Hepatocyte (in vitro differentiated cells): Measurements from ENCODE around the gene SGO2. TPM values are rescaled to one million over a fixed set of nuclear protein-coding genes. Genes with fewer than 3 reads are reported as not detected.

Experiments used
- DNase-seq: peaks from one replicate; pipeline ENCODE4 v3.0.0-alpha.2; 2016; ENCODE audit warnings: low spot score
- H2AFZ ChIP-seq: fragments of 200-600 bp; sonication (generic); 2 replicates; pipeline ENCODE4 v1.6.0; 2016; ENCODE audit warnings: antibody characterized with exemption, mild to moderate bottlenecking
- H3K27ac ChIP-seq: fragments of 200-600 bp; sonication (generic); 2 replicates; pipeline ENCODE4 v1.5.1; 2016; ENCODE audit warnings: mild to moderate bottlenecking
- H3K27me3 ChIP-seq: fragments of 200-600 bp; sonication (generic); 2 replicates; pipeline ENCODE4 v1.6.1; 2016
- H3K36me3 ChIP-seq: fragments of 200-600 bp; sonication (generic); replicated peaks from 2 replicates; pipeline ENCODE4 v1.5.1; 2016; ENCODE audit warnings: low read depth; ENCODE audit not compliant: insufficient read depth
- H3K4me1 ChIP-seq: fragments of 200-600 bp; sonication (generic); 2 replicates; pipeline ENCODE4 v1.5.1; 2016; ENCODE audit warnings: mild to moderate bottlenecking, moderate library complexity; ENCODE audit not compliant: insufficient read depth
- H3K4me2 ChIP-seq: fragments of 200-600 bp; sonication (generic); 2 replicates; pipeline ENCODE4 v1.6.0; 2016
- H3K4me3 ChIP-seq: fragments of 200-600 bp; sonication (generic); 2 replicates; pipeline ENCODE4 v1.5.1; 2016; ENCODE audit warnings: mild to moderate bottlenecking
- H3K79me2 ChIP-seq: fragments of 200-600 bp; sonication (generic); 2 replicates; pipeline ENCODE4 v1.6.0; 2017; ENCODE audit warnings: mild to moderate bottlenecking
- H3K9me2 ChIP-seq: fragments of 200-600 bp; sonication (generic); replicated peaks from 2 replicates; pipeline ENCODE4 v1.6.0; 2017; ENCODE audit warnings: mild to moderate bottlenecking; ENCODE audit not compliant: insufficient read depth
- H3K9me3 ChIP-seq: fragments of 200-600 bp; sonication (generic); 2 replicates; pipeline ENCODE4 v1.5.1; 2016; ENCODE audit warnings: low read depth, mild to moderate bottlenecking
- H4K20me1 ChIP-seq: fragments of 200-600 bp; sonication (generic); 2 replicates; pipeline ENCODE4 v1.6.0; 2016; ENCODE audit warnings: mild to moderate bottlenecking; ENCODE audit not compliant: insufficient read depth, poor library complexity, severe bottlenecking
- EZH2 ChIP-seq: fragments of 200-600 bp; sonication (generic); IDR thresholded peaks from 2 replicates; pipeline ENCODE4 v1.6.1; 2016; ENCODE audit warnings: antibody characterized with exemption, mild to moderate bottlenecking, borderline replicate concordance
- EZH2phosphoT487 ChIP-seq: fragments of 200-600 bp; sonication (generic); IDR thresholded peaks from one replicate; pipeline ENCODE4 v1.6.1; 2018; ENCODE audit warnings: antibody characterized with exemption, mild to moderate bottlenecking, low read depth, moderate library complexity; ENCODE audit not compliant: unreplicated experiment, severe bottlenecking
- WGBS: methylation state at CpG from one replicate; pipeline ENCODE4 v1.1.6; 2016; ENCODE audit warnings: low lambda C conversion rate; ENCODE audit errors: missing lambda C conversion rate; 5-methylcytosine and 5-hydroxymethylcytosine counted together
- polyA plus RNA-seq: library from polyadenylated mRNA; unstranded; fragments of >200 nt; fragmentation: Nextera tagmentation; extraction: Ambion mirVana; gene quantifications from 2 replicates; pipeline ENCODE4 v1.2.1, GENCODE V29; 2016
- total RNA-seq: library from RNA; depleted of rRNA; stranded (reverse); fragments of >200 nt; gene quantifications from 2 replicates; pipeline ENCODE4 v1.2.3, GENCODE V29; 2014
- TF ChIP-seq, protein P1 (sequence below): fragments of 200-600 bp; sonication (generic); IDR thresholded peaks from 2 replicates; pipeline ENCODE4 v1.5.1; 2016; ENCODE audit warnings: antibody characterized with exemption, mild to moderate bottlenecking; ENCODE audit not compliant: poor library complexity

SGO2 gene
- total and polyA plus RNA-seq, 2 experiments from 2014 or later = 5.6 to 7.0 TPM

DNA sequence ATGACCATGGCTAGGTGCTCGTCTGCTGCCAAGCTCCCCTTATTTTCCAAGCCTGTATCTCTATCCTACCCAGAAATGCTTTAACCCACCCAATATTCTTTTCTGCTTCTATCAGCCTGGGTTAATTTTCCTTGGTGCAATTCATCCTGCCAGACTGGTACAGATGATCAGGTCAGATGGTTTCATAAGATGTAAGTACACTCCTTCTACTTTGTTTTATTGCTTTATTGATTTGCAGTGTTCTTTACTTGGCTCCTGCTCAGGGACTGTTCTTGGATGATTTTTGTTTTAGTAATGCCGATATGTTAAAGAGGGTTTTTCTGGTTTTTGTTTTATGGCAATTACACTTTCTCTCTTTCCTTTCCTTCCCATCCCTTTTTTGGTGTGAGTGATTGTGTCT lies 2.4 kb upstream of the SGO2 start:
- 92% methylated on average over 2 of the region's 2 CpGs for WGBS

DNA sequence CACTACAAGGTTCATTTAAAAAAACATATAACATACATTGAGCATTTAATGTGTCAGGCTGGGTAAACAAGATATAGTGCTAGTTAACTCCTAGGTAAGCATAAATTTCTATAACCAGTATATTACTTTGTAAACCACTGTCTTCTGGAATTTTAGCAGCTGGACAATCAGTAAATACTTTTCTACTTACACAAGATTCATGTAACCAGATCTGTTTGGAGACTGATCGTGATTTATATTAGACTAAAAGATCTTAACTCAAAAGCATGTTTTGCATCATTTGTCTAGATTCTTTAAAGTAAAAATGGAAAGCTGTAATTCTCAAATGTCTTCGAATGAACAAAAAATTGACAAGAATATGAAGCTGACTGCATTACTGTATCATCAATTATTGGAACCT lies 941 bp upstream of the SGO2 start:
- H3K9me3 ChIP-seq = no peaks in the 10 kb centered on the region
- TF ChIP-seq, protein P1, sequence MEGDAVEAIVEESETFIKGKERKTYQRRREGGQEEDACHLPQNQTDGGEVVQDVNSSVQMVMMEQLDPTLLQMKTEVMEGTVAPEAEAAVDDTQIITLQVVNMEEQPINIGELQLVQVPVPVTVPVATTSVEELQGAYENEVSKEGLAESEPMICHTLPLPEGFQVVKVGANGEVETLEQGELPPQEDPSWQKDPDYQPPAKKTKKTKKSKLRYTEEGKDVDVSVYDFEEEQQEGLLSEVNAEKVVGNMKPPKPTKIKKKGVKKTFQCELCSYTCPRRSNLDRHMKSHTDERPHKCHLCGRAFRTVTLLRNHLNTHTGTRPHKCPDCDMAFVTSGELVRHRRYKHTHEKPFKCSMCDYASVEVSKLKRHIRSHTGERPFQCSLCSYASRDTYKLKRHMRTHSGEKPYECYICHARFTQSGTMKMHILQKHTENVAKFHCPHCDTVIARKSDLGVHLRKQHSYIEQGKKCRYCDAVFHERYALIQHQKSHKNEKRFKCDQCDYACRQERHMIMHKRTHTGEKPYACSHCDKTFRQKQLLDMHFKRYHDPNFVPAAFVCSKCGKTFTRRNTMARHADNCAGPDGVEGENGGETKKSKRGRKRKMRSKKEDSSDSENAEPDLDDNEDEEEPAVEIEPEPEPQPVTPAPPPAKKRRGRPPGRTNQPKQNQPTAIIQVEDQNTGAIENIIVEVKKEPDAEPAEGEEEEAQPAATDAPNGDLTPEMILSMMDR = no peak
- H3K4me1 ChIP-seq = no peaks in the 10 kb centered on the region
- no peak for DNase-seq
- H3K4me2 ChIP-seq = peak overlapping the region; percentile 74
- no peaks in the 10 kb centered on the region for H3K9me2 ChIP-seq
- no peaks in the 10 kb centered on the region for H3K36me3 ChIP-seq
- H2AFZ ChIP-seq = peak overlapping the region; percentile 86
- no peaks in the 10 kb centered on the region for H4K20me1 ChIP-seq
- no peak overlapping the region for H3K27ac ChIP-seq
- 89% methylated on average over 2 of the region's 2 CpGs for WGBS
- H3K79me2 ChIP-seq = peaks cover 25% of the 10 kb centered on the region
- peaks cover 5% of the 10 kb centered on the region for H3K27me3 ChIP-seq
- peak overlapping the region; percentile 25 for H3K4me3 ChIP-seq

More for the DNA sequence above, 2.4 kb upstream of the SGO2 start:
- H4K20me1 ChIP-seq = no peaks in the 10 kb centered on the region
- TF ChIP-seq EZH2phosphoT487 (no peak), EZH2 (no peak)
- TF ChIP-seq, protein P1 = no peak
- peaks cover 5% of the 10 kb centered on the region for H3K27me3 ChIP-seq
- H3K4me1 ChIP-seq = no peaks in the 10 kb centered on the region
- H3K9me2 ChIP-seq = no peaks in the 10 kb centered on the region
- no peaks in the 10 kb centered on the region for H3K9me3 ChIP-seq
- no peaks in the 10 kb centered on the region for H3K36me3 ChIP-seq
- peaks cover 19% of the 10 kb centered on the region for H3K79me2 ChIP-seq
- no peak for DNase-seq
- H2AFZ ChIP-seq = no peak overlapping the region
- no peak overlapping the region for H3K4me3 ChIP-seq
- no peak overlapping the region for H3K4me2 ChIP-seq
- no peak overlapping the region for H3K27ac ChIP-seq

DNA sequence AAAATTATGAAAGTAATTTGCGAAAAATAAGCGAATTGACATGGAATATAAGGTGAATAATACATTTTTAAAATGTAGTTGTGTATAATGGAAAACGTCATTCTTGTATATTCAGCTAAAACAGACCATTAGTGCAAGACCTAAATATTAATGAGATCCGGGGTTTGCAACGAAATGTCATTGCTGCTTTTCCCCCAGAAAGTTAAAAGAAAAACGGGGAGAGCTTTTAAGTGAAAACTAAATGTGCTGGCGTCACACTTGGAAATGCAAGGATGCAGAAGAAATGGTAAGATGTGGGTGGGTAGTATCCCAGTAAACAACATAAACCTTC lies 491 bp upstream of the SGO2 start:
- no peaks in the 10 kb centered on the region for H3K9me2 ChIP-seq
- no peaks in the 10 kb centered on the region for H3K9me3 ChIP-seq
- no peaks in the 10 kb centered on the region for H4K20me1 ChIP-seq
- peaks cover 27% of the 10 kb centered on the region for H3K79me2 ChIP-seq
- H3K4me2 ChIP-seq = peak overlapping the region; percentile 74
- 53% methylated on average over 7 of the region's 7 CpGs for WGBS
- H3K36me3 ChIP-seq = no peaks in the 10 kb centered on the region
- H3K27ac ChIP-seq = peak overlapping the region; percentile 38
- H3K4me3 ChIP-seq = peak overlapping the region; percentile 25
- H2AFZ ChIP-seq = peak overlapping the region; percentile 86
- TF ChIP-seq, protein P1 = no peak
- TF ChIP-seq EZH2 = no peak
- no peak for TF ChIP-seq EZH2phosphoT487
- no peaks in the 10 kb centered on the region for H3K4me1 ChIP-seq
- no peak for DNase-seq
- H3K27me3 ChIP-seq = peaks cover 5% of the 10 kb centered on the region

DNA sequence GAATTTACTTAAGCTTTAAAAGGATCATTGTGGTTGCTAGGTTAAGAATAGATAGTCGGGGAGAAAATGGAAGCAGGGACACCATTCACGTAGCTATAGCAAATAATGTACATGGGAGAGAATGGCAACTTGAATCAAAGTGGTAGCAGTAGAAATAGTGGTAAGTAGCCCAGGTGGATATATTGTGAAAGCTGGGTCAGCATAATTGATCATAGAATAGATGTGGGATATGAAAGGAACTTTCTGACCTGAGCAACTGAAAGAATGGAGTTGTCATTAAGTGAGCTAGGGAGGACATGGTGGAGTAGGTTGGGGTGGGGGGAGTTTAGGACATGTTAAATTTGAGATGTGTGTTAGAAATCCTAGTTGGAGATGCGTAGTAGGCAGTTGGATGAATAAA lies 2.2 kb downstream of the SGO2 start:
- Histone ChIP-seq H3K4me1 (no peaks in the 10 kb centered on the region), H3K9me3 (no peaks in the 10 kb centered on the region), H3K4me3 (no peak overlapping the region), H2AFZ (no peak overlapping the region), H3K36me3 (no peaks in the 10 kb centered on the region), H4K20me1 (no peaks in the 10 kb centered on the region), H3K27me3 (no peaks in the 10 kb centered on the region), H3K9me2 (no peaks in the 10 kb centered on the region), H3K4me2 (no peak overlapping the region), H3K79me2 (peaks cover 29% of the 10 kb centered on the region), H3K27ac (no peak overlapping the region)
- WGBS = 87% methylated on average over 3 of the region's 3 CpGs
- DNase-seq = no peak
- TF ChIP-seq EZH2phosphoT487 = no peak
- TF ChIP-seq, protein P1 = no peak
- TF ChIP-seq EZH2 = no peak
